OCI-LY3 (cell line): Measurements from ENCODE around the gene SEBOX.

Source experiments
- CTCF ChIP-seq: fragments of 200-600, 300-600 bp; sonication (generic); IDR thresholded peaks from 2 replicates; pipeline ENCODE4 v1.5.1; 2014; ENCODE audit warnings: antibody characterized with exemption, low read length, low read depth
- EZH2phosphoT487 ChIP-seq: fragments of 200-600 bp; shearing (Covaris generic); IDR thresholded peaks from 2 replicates; pipeline ENCODE4 v1.6.1; 2018; ENCODE audit warnings: antibody characterized with exemption, mixed run types, low read depth

GRCh38 chr17:28395426-28395825 lies 30.4 kb upstream of the SEBOX start:
- TF ChIP-seq CTCF: no peak
- no peak for TF ChIP-seq EZH2phosphoT487
